MM.1S (cell line): ENCODE data around the gene DISP2.
A peak's percentile ranks its signal among the peaks of the same experiment; 100 is the strongest.

Experiments used
- DNase-seq: peaks from one replicate; pipeline ENCODE4 v3.0.0-alpha.2; 2015
- H2AFZ ChIP-seq: fragments of 300-600 bp; sonication (generic); 2 replicates; pipeline ENCODE4 v1.6.0; 2016; ENCODE audit warnings: antibody characterized with exemption, low read length
- H3F3A ChIP-seq: fragments of 300-600 bp; sonication (generic); 2 replicates; pipeline ENCODE4 v1.6.1; 2016; ENCODE audit warnings: mild to moderate bottlenecking, antibody characterized with exemption, low read length, moderate library complexity, mixed read lengths; ENCODE audit not compliant: insufficient read depth
- H3K27ac ChIP-seq: fragments of 300-600 bp; sonication (generic); 2 replicates; pipeline ENCODE4 v1.5.1; 2016; ENCODE audit warnings: mild to moderate bottlenecking, low read length
- H3K27me3 ChIP-seq: fragments of 300-600 bp; sonication (generic); replicated peaks from 2 replicates; pipeline ENCODE4 v1.6.0; 2016; ENCODE audit warnings: low read length; ENCODE audit not compliant: insufficient read depth
- H3K36me3 ChIP-seq: fragments of 300-600 bp; sonication (generic); replicated peaks from 2 replicates; pipeline ENCODE4 v1.6.1; 2016; ENCODE audit warnings: mild to moderate bottlenecking, low read length, mixed read lengths; ENCODE audit not compliant: insufficient read depth
- H3K4me1 ChIP-seq: fragments of 300-600 bp; sonication (generic); 2 replicates; pipeline ENCODE4 v1.6.1; 2016; ENCODE audit warnings: low read length, mixed read lengths
- H3K4me2 ChIP-seq: fragments of 300-600 bp; sonication (generic); 2 replicates; pipeline ENCODE4 v1.6.0; 2016; ENCODE audit warnings: low read depth, low read length
- H3K4me3 ChIP-seq: fragments of 300-600 bp; sonication (generic); 2 replicates; pipeline ENCODE4 v1.5.1; 2016; ENCODE audit warnings: low read length, mixed read lengths
- H3K79me2 ChIP-seq: fragments of 300-600 bp; sonication (generic); 2 replicates; pipeline ENCODE4 v1.6.1; 2016; ENCODE audit warnings: mixed run types, low read length, mixed read lengths
- H3K9ac ChIP-seq: fragments of 300-600 bp; sonication (generic); 2 replicates; pipeline ENCODE4 v1.6.1; 2016; ENCODE audit warnings: low read length, mixed read lengths
- H3K9me2 ChIP-seq: fragments of 300-600 bp; sonication (generic); replicated peaks from 2 replicates; pipeline ENCODE4 v1.6.1; 2016; ENCODE audit warnings: mild to moderate bottlenecking, low read length, mixed read lengths; ENCODE audit not compliant: insufficient read depth
- H3K9me3 ChIP-seq: fragments of 300-600 bp; sonication (generic); replicated peaks from 2 replicates; pipeline ENCODE4 v1.6.1; 2016; ENCODE audit warnings: mild to moderate bottlenecking, low read length, mixed read lengths; ENCODE audit not compliant: insufficient read depth
- H4K20me1 ChIP-seq: fragments of 300-600 bp; sonication (generic); 2 replicates; pipeline ENCODE4 v1.6.1; 2016; ENCODE audit warnings: mild to moderate bottlenecking, low read length, moderate library complexity, mixed read lengths; ENCODE audit not compliant: insufficient read depth
- EZH2 ChIP-seq: fragments of 300-600 bp; sonication (generic); optimal IDR thresholded peaks from 2 replicates; pipeline ENCODE3; 2017; ENCODE audit warnings: low read depth, mild to moderate bottlenecking, antibody characterized with exemption, low read length, mixed read lengths
- EZH2phosphoT487 ChIP-seq: fragments of 300-600 bp; sonication (generic); IDR thresholded peaks from 2 replicates; pipeline ENCODE4 v1.6.1; 2018; ENCODE audit warnings: antibody characterized with exemption, low read length
- TF ChIP-seq, protein P1 (sequence below): fragments of 300-600 bp; sonication (generic); IDR thresholded peaks from 2 replicates; pipeline ENCODE4 v1.5.1; 2016; ENCODE audit warnings: antibody characterized with exemption, low read length, mixed read lengths

DISP2 gene

DNA sequence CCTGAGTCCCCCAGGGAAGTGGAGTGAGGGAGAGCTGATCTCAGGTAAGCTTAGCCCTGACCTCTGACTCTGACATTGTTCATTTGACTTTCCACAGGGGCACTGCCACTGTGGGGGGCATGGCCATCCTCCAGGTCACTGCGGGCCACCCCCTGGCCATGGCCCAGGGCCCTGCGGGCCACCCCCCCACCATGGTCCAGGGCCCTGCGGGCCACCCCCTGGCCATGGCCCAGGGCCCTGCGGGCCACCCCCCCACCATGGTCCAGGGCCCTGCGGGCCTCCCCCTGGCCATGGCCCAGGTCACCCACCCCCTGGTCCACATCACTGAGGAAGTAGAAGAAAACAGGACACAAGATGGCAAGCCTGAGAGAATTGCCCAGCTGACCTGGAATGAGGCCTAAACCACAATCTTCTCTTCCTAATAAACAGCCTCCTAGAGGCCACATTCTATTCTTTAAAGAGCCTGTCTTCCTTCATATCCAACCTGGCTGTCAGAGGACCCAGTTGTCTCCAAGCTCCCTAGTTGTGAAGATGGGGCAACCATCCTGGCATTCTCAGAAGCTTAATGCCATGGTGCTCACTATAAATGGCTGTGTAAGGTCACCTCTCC lies 1.9 kb upstream of the DISP2 start:
- H3K27me3 ChIP-seq: peaks cover 4% of the 10 kb centered on the region; the same call in 1 of the 2 replicates
- no peaks in the 10 kb centered on the region for H3K9me3 ChIP-seq
- H3K36me3 ChIP-seq: no peaks in the 10 kb centered on the region
- no peak overlapping the region for H3K27ac ChIP-seq
- no peak for DNase-seq
- no peaks in the 10 kb centered on the region for H3K9me2 ChIP-seq
- no peak overlapping the region for H3K4me3 ChIP-seq
- H2AFZ ChIP-seq: no peak overlapping the region
- no peaks in the 10 kb centered on the region for H3K79me2 ChIP-seq
- no peak overlapping the region for H3K4me2 ChIP-seq
- peaks cover 2% of the 10 kb centered on the region; the same call in 1 of the 2 replicates for H3F3A ChIP-seq
- TF ChIP-seq EZH2 (no peak), EZH2phosphoT487 (no peak)
- TF ChIP-seq, protein P1, sequence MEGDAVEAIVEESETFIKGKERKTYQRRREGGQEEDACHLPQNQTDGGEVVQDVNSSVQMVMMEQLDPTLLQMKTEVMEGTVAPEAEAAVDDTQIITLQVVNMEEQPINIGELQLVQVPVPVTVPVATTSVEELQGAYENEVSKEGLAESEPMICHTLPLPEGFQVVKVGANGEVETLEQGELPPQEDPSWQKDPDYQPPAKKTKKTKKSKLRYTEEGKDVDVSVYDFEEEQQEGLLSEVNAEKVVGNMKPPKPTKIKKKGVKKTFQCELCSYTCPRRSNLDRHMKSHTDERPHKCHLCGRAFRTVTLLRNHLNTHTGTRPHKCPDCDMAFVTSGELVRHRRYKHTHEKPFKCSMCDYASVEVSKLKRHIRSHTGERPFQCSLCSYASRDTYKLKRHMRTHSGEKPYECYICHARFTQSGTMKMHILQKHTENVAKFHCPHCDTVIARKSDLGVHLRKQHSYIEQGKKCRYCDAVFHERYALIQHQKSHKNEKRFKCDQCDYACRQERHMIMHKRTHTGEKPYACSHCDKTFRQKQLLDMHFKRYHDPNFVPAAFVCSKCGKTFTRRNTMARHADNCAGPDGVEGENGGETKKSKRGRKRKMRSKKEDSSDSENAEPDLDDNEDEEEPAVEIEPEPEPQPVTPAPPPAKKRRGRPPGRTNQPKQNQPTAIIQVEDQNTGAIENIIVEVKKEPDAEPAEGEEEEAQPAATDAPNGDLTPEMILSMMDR: no peak
- H3K9ac ChIP-seq: no peak overlapping the region
- no peaks in the 10 kb centered on the region for H4K20me1 ChIP-seq
- 0 out of 2 replicates have a peak, but pooled peaks cover 5% of the 10 kb centered on the region for H3K4me1 ChIP-seq

DNA sequence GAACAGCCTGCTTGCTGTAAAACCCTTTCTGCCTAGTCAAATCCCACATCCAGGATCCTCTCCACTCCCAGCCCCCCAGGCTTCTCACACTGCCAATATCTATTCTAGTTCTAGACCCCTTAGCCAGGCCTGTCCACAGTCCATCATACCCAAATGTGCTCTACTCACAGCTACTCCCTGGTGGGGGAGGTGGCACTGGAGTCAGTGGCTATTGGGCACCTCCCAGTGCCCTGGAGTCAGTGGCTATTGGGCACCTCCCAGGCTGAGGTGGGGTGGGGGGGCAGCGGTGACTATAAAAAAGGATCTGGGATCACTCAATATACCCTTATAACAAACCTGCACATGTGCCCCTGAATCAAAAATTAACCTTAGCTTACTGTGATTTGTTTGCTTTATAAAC lies 773 bp upstream of the DISP2 start:
- Histone ChIP-seq H3K9me3 (no peaks in the 10 kb centered on the region), H3K9ac (no peak overlapping the region), H3K79me2 (no peaks in the 10 kb centered on the region), H2AFZ (no peak overlapping the region), H3K4me1 (0 out of 2 replicates have a peak, but pooled peaks cover 5% of the 10 kb centered on the region), H3K36me3 (no peaks in the 10 kb centered on the region), H3K4me3 (0 out of 2 replicates have a peak overlapping the region, but pooled peaks have one; percentile 74), H3F3A (peaks cover 2% of the 10 kb centered on the region; the same call in 1 of the 2 replicates), H3K27me3 (peaks cover 4% of the 10 kb centered on the region; the same call in 1 of the 2 replicates), H3K4me2 (peak overlapping the region; percentile 100; the same call in 1 of the 2 replicates), H4K20me1 (no peaks in the 10 kb centered on the region), H3K27ac (no peak overlapping the region), H3K9me2 (no peaks in the 10 kb centered on the region)
- TF ChIP-seq EZH2phosphoT487 (no peak), EZH2 (no peak)
- TF ChIP-seq, protein P1: no peak
- no peak for DNase-seq

GRCh38 chr15:40358471-40359353 lies 693 bp downstream of the DISP2 start:
- DNase-seq: peak; percentile 31
- Histone ChIP-seq H3K79me2 (no peaks in the 10 kb centered on the region), H3K27me3 (peaks cover under 1% of the 10 kb centered on the region; the same call in 1 of the 2 replicates), H3K36me3 (no peaks in the 10 kb centered on the region), H3K4me2 (peak overlapping the region; percentile 65), H3K9me3 (no peaks in the 10 kb centered on the region), H3K9ac (no peak overlapping the region), H3K4me3 (peak overlapping the region; percentile 58), H3F3A (peaks cover 2% of the 10 kb centered on the region; the same call in 1 of the 2 replicates), H3K9me2 (no peaks in the 10 kb centered on the region), H3K27ac (no peak overlapping the region), H3K4me1 (0 out of 2 replicates have a peak, but pooled peaks cover 5% of the 10 kb centered on the region), H2AFZ (peak overlapping the region; percentile 31; the same call in 1 of the 2 replicates), H4K20me1 (no peaks in the 10 kb centered on the region)
- TF ChIP-seq, protein P1: peak; percentile 12; the same call in 1 of the 2 replicates
- TF ChIP-seq EZH2phosphoT487: no peak
